AG04449 (cell line): ENCODE measurements around the gene EID1.
"Not testable (repeated sequence)": the region's sequence is repeated elsewhere in the genome, so short reads cannot be mapped to it uniquely, and the experiment has no call there.

Source experiments
- CTCF ChIA-PET: fragments of 350-600 bp; formaldehyde crosslinking; extraction: SDS; loops from one replicate; lab custom pipeline; 2021; ENCODE audit warnings: antibody characterized with exemption; lab: Yijun Ruan, JAX
- POLR2A ChIA-PET: fragments of 400-600, 350-600 bp; formaldehyde crosslinking; extraction: SDS; loops from one replicate; lab custom pipeline; 2020; ENCODE audit warnings: antibody characterized with exemption, inconsistent platforms; lab: Yijun Ruan, JAX
- DNase-seq: peaks from one replicate; pipeline ENCODE4 v3.0.0-alpha.2; 2010; ENCODE audit warnings: low read depth, low spot score
- H3K4me3 ChIP-seq: 2 replicates; pipeline ENCODE4 v1.5.1; 2011; ENCODE audit warnings: low read depth, mild to moderate bottlenecking, control low read depth, low read length
- CTCF ChIP-seq: IDR thresholded peaks from one replicate; pipeline ENCODE4 v1.5.1; 2011; ENCODE audit warnings: mild to moderate bottlenecking, moderate library complexity, low read length, control low read depth, inconsistent platforms; ENCODE audit not compliant: insufficient read depth; ENCODE audit errors: missing control alignments

EID1 gene

GRCh38 chr15:48834756-48835155 is 43.2 kb upstream of the EID1 start:
- no peak overlapping the region for H3K4me3 ChIP-seq
- DNase-seq: no peak
- ChIA-PET CTCF (interaction anchor here (0.8 to 1.0 kb wide), 2 partner anchors 34 to 205 kb away, joined by 3 read pairs; no protein-coding TSS in a partner anchor), POLR2A (no interaction called here)
- no peak for TF ChIP-seq CTCF

- no peak for TF ChIP-seq CTCF
- ChIA-PET POLR2A (no interaction called here), CTCF (interaction anchor here (0.6 to 2.4 kb wide), 2 partner anchors 19 to 490 kb away, joined by 3 to 5 read pairs; no protein-coding TSS in a partner anchor)
- no peak overlapping the region for H3K4me3 ChIP-seq
- DNase-seq: no peak
Observed at GRCh38 chr15:48842501-48842900, 35.4 kb upstream of the EID1 start.

GRCh38 chr15:48845123-48845522 is 32.8 kb upstream of the EID1 start:
- no peak overlapping the region for H3K4me3 ChIP-seq
- ChIA-PET POLR2A (no interaction called here), CTCF (interaction anchor here (2.2 kb wide), 1 partner anchor 130 kb away, joined by 5 read pairs; no protein-coding TSS in a partner anchor)
- TF ChIP-seq CTCF: no peak
- DNase-seq: no peak

GRCh38 chr15:48850648-48851047 is 27.3 kb upstream of the EID1 start:
- ChIA-PET POLR2A (no interaction called here), CTCF (interaction anchor here (1.7 kb wide), 1 partner anchor 10 kb away, joined by 5 read pairs; no protein-coding TSS in a partner anchor)
- no peak for TF ChIP-seq CTCF
- DNase-seq: no peak
- no peak overlapping the region for H3K4me3 ChIP-seq

- H3K4me3 ChIP-seq: no peak overlapping the region
- TF ChIP-seq CTCF: no peak
- POLR2A ChIA-PET: no interaction called here
- CTCF ChIA-PET: interaction anchor here (0.9 kb wide), 1 partner anchor 133 kb away, joined by 3 read pairs; no protein-coding TSS in a partner anchor
- no peak for DNase-seq
Observed at GRCh38 chr15:48851956-48852355, 26.0 kb upstream of the EID1 start.

- ChIA-PET POLR2A (interaction anchor here (0.6 kb wide), 1 partner anchor 626 kb away, joined by 3 read pairs; no protein-coding TSS in a partner anchor), CTCF (interaction anchor here (1.4 to 5.9 kb wide), 3 partner anchors 48 to 137 kb away, joined by 3 to 57 read pairs (median 3); no protein-coding TSS in a partner anchor)
- DNase-seq, H3K4me3 ChIP-seq: not testable (repeated sequence)
Observed at GRCh38 chr15:48854434-48854833, 23.5 kb upstream of the EID1 start.
